ENCODE results near the gene TXNDC17.

Gene TXNDC17

GRCh38 chr17:6597727-6598126 is 43.1 kb upstream of the TXNDC17 start (continued):
- TF ChIP-seq POU6F1 (CRISPR knock-in tag; IDR thresholded peaks at IDR 0.05; ENCODE audit: borderline replicate concordance, low read depth) (no peak), ZNF8 (CRISPR knock-in tag; IDR thresholded peaks at IDR 0.05) (no peak)

DNA sequence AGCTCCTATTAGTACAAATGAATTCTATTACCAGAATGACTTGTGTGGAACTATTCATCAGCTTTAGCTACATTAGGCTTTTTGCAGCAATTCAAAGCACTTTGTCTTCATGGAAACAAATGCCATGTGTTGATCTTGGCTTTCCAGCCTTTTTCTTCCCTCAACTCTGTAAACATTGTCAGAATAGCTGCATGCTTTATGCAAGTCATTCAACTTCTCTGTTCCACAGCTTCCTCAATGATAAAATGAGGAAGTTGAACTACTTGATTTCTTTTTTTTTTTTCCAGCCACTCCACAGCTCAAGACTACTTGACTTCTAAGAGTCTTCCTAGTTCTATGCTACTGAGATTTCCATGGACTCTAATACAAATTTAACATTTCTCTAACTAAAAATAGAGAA is 41.5 kb upstream of the TXNDC17 start:
- no peak for ATAC-seq
- TF ChIP-seq PPARA (CRISPR knock-in tag; IDR thresholded peaks at IDR 0.05; ENCODE audit: borderline replicate concordance) (no peak), ZC3H10 (CRISPR knock-in tag; IDR thresholded peaks at IDR 0.05) (no peak), ARNTL (CRISPR knock-in tag; IDR thresholded peaks at IDR 0.05; ENCODE audit: borderline replicate concordance, low read depth) (no peak), ZNF8 (CRISPR knock-in tag; IDR thresholded peaks at IDR 0.05) (no peak), ZFP30 (CRISPR knock-in tag; IDR thresholded peaks at IDR 0.05) (no peak), TCF4 (CRISPR knock-in tag; IDR thresholded peaks at IDR 0.05; ENCODE audit: borderline replicate concordance) (no peak), ESRRG (CRISPR knock-in tag; IDR thresholded peaks at IDR 0.05) (no peak), BACH2 (CRISPR knock-in tag; IDR thresholded peaks at IDR 0.05; ENCODE audit: borderline replicate concordance) (no peak), RARB (CRISPR knock-in tag; IDR thresholded peaks at IDR 0.05) (no peak), ZNF565 (CRISPR knock-in tag; conservative IDR thresholded peaks at IDR 0.05; ENCODE audit: low read depth) (no peak), GLIS3 (CRISPR knock-in tag; IDR thresholded peaks at IDR 0.05) (no peak), ISL1 (CRISPR knock-in tag; IDR thresholded peaks at IDR 0.05) (no peak), ZFP3 (CRISPR knock-in tag; IDR thresholded peaks at IDR 0.05) (no peak), OSR1 (CRISPR knock-in tag; IDR thresholded peaks at IDR 0.05) (no peak), CREB5 (CRISPR knock-in tag; IDR thresholded peaks at IDR 0.05; ENCODE audit: low read depth) (no peak), CSRNP3 (CRISPR knock-in tag; IDR thresholded peaks at IDR 0.05) (no peak), TOX (CRISPR knock-in tag; IDR thresholded peaks at IDR 0.05; ENCODE audit: borderline replicate concordance) (no peak), SNAI2 (CRISPR knock-in tag; IDR thresholded peaks at IDR 0.05) (no peak), PATZ1 (CRISPR knock-in tag; IDR thresholded peaks at IDR 0.05; ENCODE audit: borderline replicate concordance) (no peak)
- TF ChIP-seq, protein P1, sequence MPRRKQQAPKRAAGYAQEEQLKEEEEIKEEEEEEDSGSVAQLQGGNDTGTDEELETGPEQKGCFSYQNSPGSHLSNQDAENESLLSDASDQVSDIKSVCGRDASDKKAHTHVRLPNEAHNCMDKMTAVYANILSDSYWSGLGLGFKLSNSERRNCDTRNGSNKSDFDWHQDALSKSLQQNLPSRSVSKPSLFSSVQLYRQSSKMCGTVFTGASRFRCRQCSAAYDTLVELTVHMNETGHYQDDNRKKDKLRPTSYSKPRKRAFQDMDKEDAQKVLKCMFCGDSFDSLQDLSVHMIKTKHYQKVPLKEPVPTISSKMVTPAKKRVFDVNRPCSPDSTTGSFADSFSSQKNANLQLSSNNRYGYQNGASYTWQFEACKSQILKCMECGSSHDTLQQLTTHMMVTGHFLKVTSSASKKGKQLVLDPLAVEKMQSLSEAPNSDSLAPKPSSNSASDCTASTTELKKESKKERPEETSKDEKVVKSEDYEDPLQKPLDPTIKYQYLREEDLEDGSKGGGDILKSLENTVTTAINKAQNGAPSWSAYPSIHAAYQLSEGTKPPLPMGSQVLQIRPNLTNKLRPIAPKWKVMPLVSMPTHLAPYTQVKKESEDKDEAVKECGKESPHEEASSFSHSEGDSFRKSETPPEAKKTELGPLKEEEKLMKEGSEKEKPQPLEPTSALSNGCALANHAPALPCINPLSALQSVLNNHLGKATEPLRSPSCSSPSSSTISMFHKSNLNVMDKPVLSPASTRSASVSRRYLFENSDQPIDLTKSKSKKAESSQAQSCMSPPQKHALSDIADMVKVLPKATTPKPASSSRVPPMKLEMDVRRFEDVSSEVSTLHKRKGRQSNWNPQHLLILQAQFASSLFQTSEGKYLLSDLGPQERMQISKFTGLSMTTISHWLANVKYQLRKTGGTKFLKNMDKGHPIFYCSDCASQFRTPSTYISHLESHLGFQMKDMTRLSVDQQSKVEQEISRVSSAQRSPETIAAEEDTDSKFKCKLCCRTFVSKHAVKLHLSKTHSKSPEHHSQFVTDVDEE (CRISPR knock-in tag; IDR thresholded peaks at IDR 0.05) = no peak

- TF ChIP-seq TCF4 (CRISPR knock-in tag; IDR thresholded peaks at IDR 0.05; ENCODE audit: borderline replicate concordance) (no peak), TOX (CRISPR knock-in tag; IDR thresholded peaks at IDR 0.05; ENCODE audit: borderline replicate concordance) (no peak), CSRNP3 (CRISPR knock-in tag; IDR thresholded peaks at IDR 0.05) (no peak)
- no peak for ATAC-seq
Observed at GRCh38 chr17:6602141-6602540, 38.7 kb upstream of the TXNDC17 start.

Measured in SK-N-SH treated with all-trans-retinoic acid at 6 μM for 48 hours (cell line).